ENCODE results near the gene ANXA6.

The ANXA6 gene

GRCh38 chr5:151189151-151189550 lies 31.6 kb upstream of the ANXA6 start:
- TF ChIP-seq, protein P1, sequence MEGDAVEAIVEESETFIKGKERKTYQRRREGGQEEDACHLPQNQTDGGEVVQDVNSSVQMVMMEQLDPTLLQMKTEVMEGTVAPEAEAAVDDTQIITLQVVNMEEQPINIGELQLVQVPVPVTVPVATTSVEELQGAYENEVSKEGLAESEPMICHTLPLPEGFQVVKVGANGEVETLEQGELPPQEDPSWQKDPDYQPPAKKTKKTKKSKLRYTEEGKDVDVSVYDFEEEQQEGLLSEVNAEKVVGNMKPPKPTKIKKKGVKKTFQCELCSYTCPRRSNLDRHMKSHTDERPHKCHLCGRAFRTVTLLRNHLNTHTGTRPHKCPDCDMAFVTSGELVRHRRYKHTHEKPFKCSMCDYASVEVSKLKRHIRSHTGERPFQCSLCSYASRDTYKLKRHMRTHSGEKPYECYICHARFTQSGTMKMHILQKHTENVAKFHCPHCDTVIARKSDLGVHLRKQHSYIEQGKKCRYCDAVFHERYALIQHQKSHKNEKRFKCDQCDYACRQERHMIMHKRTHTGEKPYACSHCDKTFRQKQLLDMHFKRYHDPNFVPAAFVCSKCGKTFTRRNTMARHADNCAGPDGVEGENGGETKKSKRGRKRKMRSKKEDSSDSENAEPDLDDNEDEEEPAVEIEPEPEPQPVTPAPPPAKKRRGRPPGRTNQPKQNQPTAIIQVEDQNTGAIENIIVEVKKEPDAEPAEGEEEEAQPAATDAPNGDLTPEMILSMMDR (IDR thresholded peaks at IDR 0.05; ENCODE audit: control extremely low read depth, extremely low read depth, low read depth, missing control alignments) = no peak
- POLR2A ChIA-PET = no interaction called here
- no peak for DNase-seq (ENCODE audit: extremely low spot score)
- CTCF ChIA-PET = interaction anchor here (1.2 kb wide), 2 partner anchors 26 to 127 kb away, joined by 3 read pairs; no protein-coding TSS in a partner anchor

- TF ChIP-seq, protein P1 (IDR thresholded peaks at IDR 0.05; ENCODE audit: control extremely low read depth, extremely low read depth, low read depth, missing control alignments) = no peak
- CTCF ChIA-PET = no interaction called here
- POLR2A ChIA-PET = no interaction called here
Observed at GRCh38 chr5:151186538-151186937, 29.0 kb upstream of the ANXA6 start.

DNA sequence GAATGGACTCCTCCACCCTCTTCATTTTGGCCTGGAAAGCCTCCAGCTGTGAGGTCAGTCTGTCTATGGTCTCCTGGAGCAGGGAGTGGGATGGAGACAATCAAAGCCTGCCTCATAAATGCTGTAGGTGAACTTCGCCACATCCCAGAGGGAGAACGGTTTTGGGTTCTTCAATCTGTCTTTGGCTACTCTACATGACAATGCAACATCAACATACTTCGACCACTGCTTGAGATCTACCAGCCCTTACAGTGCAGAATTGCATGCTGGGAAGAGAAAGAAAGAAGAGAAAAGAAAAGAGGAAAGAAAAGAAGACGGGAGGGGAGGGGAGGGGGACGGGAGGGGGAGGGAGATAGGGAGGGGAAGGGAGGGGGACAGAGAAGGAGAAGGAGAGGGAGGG lies 28.5 kb upstream of the ANXA6 start:
- ChIA-PET POLR2A (no interaction called here), CTCF (no interaction called here)
- TF ChIP-seq, protein P1 (IDR thresholded peaks at IDR 0.05; ENCODE audit: control extremely low read depth, extremely low read depth, low read depth, missing control alignments) = no peak

More at GRCh38 chr5:151186538-151186937, 29.0 kb upstream of the ANXA6 start:
- no peak for DNase-seq (ENCODE audit: extremely low spot score)

DNA sequence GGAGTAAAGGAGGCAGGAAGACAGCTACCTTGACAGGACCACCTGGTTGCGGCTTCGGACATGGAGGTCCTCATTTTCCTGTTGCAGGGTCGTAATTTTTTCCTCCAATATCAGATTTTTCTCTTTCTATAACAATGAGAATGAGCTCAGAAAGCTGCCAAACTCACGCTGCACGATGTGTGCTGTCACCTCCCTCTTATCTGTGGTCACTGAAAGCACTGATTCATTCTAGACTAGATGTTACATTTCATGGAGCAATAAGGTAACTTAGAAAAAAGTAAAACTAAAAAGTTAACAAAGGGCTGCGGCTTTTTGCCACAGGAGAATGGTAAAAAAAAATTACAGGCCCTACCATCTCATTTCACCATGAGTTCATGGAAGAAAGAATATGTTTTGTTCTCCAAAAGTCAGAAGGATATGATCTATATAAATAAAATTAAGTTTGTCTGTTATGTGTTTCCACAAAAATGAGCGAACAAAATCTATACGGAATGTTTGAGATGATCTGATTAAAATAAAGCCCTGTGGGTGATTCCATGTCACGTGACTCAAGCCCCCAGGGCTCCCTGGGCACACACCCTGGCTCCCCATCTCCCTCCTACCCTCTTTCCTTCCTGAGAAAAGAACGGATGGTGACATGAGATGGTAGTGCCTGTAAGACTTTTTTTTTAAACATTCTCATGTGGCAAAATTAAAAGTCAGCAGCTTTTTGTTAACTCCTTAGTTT lies 26.9 kb upstream of the ANXA6 start:
- ChIA-PET CTCF (interaction anchor here (1.0 to 3.4 kb wide), 8 partner anchors 8 to 133 kb away, joined by 3 to 13 read pairs (median 4); no protein-coding TSS in a partner anchor), POLR2A (no interaction called here)
- TF ChIP-seq, protein P1 (IDR thresholded peaks at IDR 0.05; ENCODE audit: control extremely low read depth, extremely low read depth, low read depth, missing control alignments) = no peak
- DNase-seq (ENCODE audit: extremely low spot score) = no peak

More for the DNA sequence above, 28.5 kb upstream of the ANXA6 start:
- DNase-seq (ENCODE audit: extremely low spot score) = no peak

GRCh38 chr5:151183456-151184245 lies 26.1 kb upstream of the ANXA6 start:
- DNase-seq (ENCODE audit: extremely low spot score) = no peak
- ChIA-PET CTCF (interaction anchor here (1.0 to 3.4 kb wide), 8 partner anchors 11 to 133 kb away, joined by 3 to 13 read pairs (median 4); no protein-coding TSS in a partner anchor), POLR2A (interaction anchor here (0.5 kb wide), 1 partner anchor 39 kb away, joined by 3 read pairs; no protein-coding TSS in a partner anchor)
- TF ChIP-seq, protein P1 (IDR thresholded peaks at IDR 0.05; ENCODE audit: control extremely low read depth, extremely low read depth, low read depth, missing control alignments) = no peak

DNA sequence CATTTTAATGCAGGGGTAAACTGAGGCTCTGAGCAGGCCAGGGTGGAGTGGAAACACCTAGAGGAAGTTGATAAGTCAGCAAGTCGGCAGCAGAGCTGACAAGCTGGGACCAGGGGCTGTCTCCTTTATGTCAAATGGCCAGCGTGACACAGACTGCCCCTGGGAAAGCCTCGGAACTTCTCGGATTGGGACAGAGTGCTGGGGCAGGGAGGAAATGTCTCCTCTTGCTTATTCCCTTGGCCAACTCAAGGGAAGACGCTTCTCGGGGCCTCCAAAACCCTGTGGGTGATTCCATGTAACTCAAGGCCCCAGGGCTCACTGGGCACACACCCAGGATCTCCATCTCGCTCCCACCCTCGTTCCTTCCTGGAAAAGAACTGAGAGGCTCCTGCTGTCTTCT lies 25.4 kb upstream of the ANXA6 start:
- no peak for DNase-seq (ENCODE audit: extremely low spot score)
- POLR2A ChIA-PET = interaction anchor here (0.5 kb wide), 1 partner anchor 40 kb away, joined by 3 read pairs; no protein-coding TSS in a partner anchor
- TF ChIP-seq, protein P1 (IDR thresholded peaks at IDR 0.05; ENCODE audit: control extremely low read depth, extremely low read depth, low read depth, missing control alignments) = no peak
- CTCF ChIA-PET = interaction anchor here (1.0 to 4.1 kb wide), 8 partner anchors 11 to 133 kb away, joined by 3 to 23 read pairs (median 6); no protein-coding TSS in a partner anchor
